K562 (cell line): ENCODE data around the gene PRKAG2. TPM values are rescaled to one million over a fixed set of nuclear protein-coding genes. Genes with fewer than 3 reads are reported as not detected.

ENCODE experiments used
- BRCA1 ChIP-seq, 2 experiments: fragments of 450-650 bp in 1 of 2; sonication (generic) in 1 of 2; formaldehyde crosslinking in 1 of 2; IDR thresholded peaks; 2 replicates each; pipeline versions ENCODE4 v1.5.0 to v1.6.1; 2017 to 2020; ENCODE audit warnings: mild to moderate bottlenecking in 1 of 2, missing genetic modification reagents in 1 of 2
- CTBP1 ChIP-seq: fragments of 450-650 bp; IDR thresholded peaks from 2 replicates; pipeline ENCODE4 v1.6.1; 2016; ENCODE audit warnings: borderline replicate concordance
- E2F3 ChIP-seq: fragments of 250-450 bp; sonication (Bioruptor Pico); IDR thresholded peaks from 2 replicates; pipeline ENCODE4 v1.4.0; 2020; ENCODE audit warnings: mild to moderate bottlenecking
- FOXK1 ChIP-seq: sonication (generic); formaldehyde crosslinking; IDR thresholded peaks from 2 replicates; pipeline ENCODE4 v1.8.0; 2022; ENCODE audit warnings: missing genetic modification reagents, mild to moderate bottlenecking, borderline replicate concordance
- FOXP1 ChIP-seq: sonication (generic); formaldehyde crosslinking; IDR thresholded peaks from 2 replicates; pipeline ENCODE4 v1.8.0; 2022; ENCODE audit warnings: mild to moderate bottlenecking, missing genetic modification reagents
- IRF2 ChIP-seq: sonication (generic); formaldehyde crosslinking; IDR thresholded peaks from 2 replicates; pipeline ENCODE4 v1.8.1; 2022; ENCODE audit warnings: mild to moderate bottlenecking, missing genetic modification reagents
- MTA3 ChIP-seq: fragments of 450-650 bp; formaldehyde crosslinking; IDR thresholded peaks from 2 replicates; pipeline ENCODE4 v1.6.1; 2017; ENCODE audit warnings: mild to moderate bottlenecking, borderline replicate concordance
- MXI1 ChIP-seq: IDR thresholded peaks from 2 replicates; pipeline ENCODE4 v1.6.1; 2011; ENCODE audit warnings: low read depth, mild to moderate bottlenecking, improper control_type of control experiment, low read length
- PCBP1 ChIP-seq: fragments of 200-400 bp; formaldehyde crosslinking; IDR thresholded peaks from 2 replicates; pipeline ENCODE4 v1.6.1; 2018; ENCODE audit warnings: mild to moderate bottlenecking, low read depth, low read length; ENCODE audit not compliant: poor library complexity, severe bottlenecking
- PPARD ChIP-seq: fragments of 250-450 bp; sonication (Bioruptor Pico); IDR thresholded peaks from 2 replicates; pipeline ENCODE4 v1.8.0; 2022; ENCODE audit warnings: inconsistent platforms, mild to moderate bottlenecking, moderate library complexity
- RFX7 ChIP-seq: fragments of 250-450 bp; sonication (Bioruptor Pico); IDR thresholded peaks from 2 replicates; pipeline ENCODE4 v1.5.1; 2021; ENCODE audit warnings: mild to moderate bottlenecking
- TAF1 ChIP-seq: IDR thresholded peaks from 2 replicates; pipeline ENCODE4 v1.6.1; 2011; ENCODE audit warnings: mild to moderate bottlenecking, low read length, moderate library complexity; ENCODE audit not compliant: insufficient read depth, control insufficient read depth, severe bottlenecking; ENCODE audit errors: extremely low read depth
- TRIM28 ChIP-seq: fragments of 450-650 bp; IDR thresholded peaks from 2 replicates; pipeline ENCODE4 v1.6.1; 2017
- ZC3H4 ChIP-seq: sonication (generic); formaldehyde crosslinking; IDR thresholded peaks from 2 replicates; pipeline ENCODE4 v1.9.0; 2021; ENCODE audit warnings: missing genetic modification reagents, borderline replicate concordance
- ZEB2 ChIP-seq: fragments of 450-650 bp; IDR thresholded peaks from 2 replicates; pipeline ENCODE4 v1.6.1; 2016
- ZNF224 ChIP-seq: sonication (generic); formaldehyde crosslinking; IDR thresholded peaks from 2 replicates; pipeline ENCODE4 v1.8.0; 2022; ENCODE audit warnings: mild to moderate bottlenecking, missing genetic modification reagents
- ZNF324 ChIP-seq: fragments of 250-450 bp; sonication (Bioruptor Pico); IDR thresholded peaks from 2 replicates; pipeline ENCODE4 v1.4.0; 2020; ENCODE audit warnings: mild to moderate bottlenecking
- ZNF408 ChIP-seq: fragments of 250-450 bp; sonication (Bioruptor Pico); IDR thresholded peaks from 2 replicates; pipeline ENCODE4 v1.4.0; 2020; ENCODE audit warnings: low read depth, mild to moderate bottlenecking, moderate library complexity
- ZNF561 ChIP-seq: fragments of 450-650 bp; formaldehyde crosslinking; conservative IDR thresholded peaks from 2 replicates; pipeline ENCODE4 v1.4.0; 2020; ENCODE audit warnings: mild to moderate bottlenecking, moderate library complexity
- ZNF717 ChIP-seq: fragments of 250-450 bp; sonication (Bioruptor Pico); IDR thresholded peaks from 2 replicates; pipeline ENCODE4 v1.5.0; 2021
- ZNF77 ChIP-seq: fragments of 250-450 bp; sonication (Bioruptor Pico); IDR thresholded peaks from 2 replicates; pipeline ENCODE4 v1.5.0; 2020
- polyA plus RNA-seq, 8 experiments: library from polyadenylated mRNA; depleted of rRNA in 4 of 8; stranded (reverse) in 5 of 8; unstranded in 3 of 8; fragments of >200 nt; fragmentation: Nextera tagmentation in 2 of 8; fragmentation: Illumina TruSeq in 1 of 8; extraction: Ambion mirVana in 2 of 8; extraction: Trizol in 1 of 8; gene quantifications; 2 replicates each; pipeline versions ENCODE4 v1.2.1 to v1.2.3, GENCODE V29; 2011 to 2014; ENCODE audit warnings: inconsistent platforms in 1 of 8, missing spikeins in 1 of 8
- total RNA-seq, 7 experiments: library from RNA; depleted of rRNA in 6 of 7; stranded (reverse); fragments of >200 nt in 6 of 7; fragmentation: Illumina TruSeq in 2 of 7; extraction: Trizol in 2 of 7; gene quantifications; 2 replicates each; pipeline versions ENCODE4 v1.2.1 to v1.2.3, GENCODE V29; 2011 to 2021; ENCODE audit warnings: low replicate concordance in 1 of 7
- TF ChIP-seq, protein P1 (sequence below): fragments of 450-650 bp; IDR thresholded peaks from 2 replicates; pipeline ENCODE4 v1.6.1; 2017; ENCODE audit warnings: mild to moderate bottlenecking, moderate library complexity
- TF ChIP-seq, protein P2 (sequence below): sonication (generic); formaldehyde crosslinking; IDR thresholded peaks from 2 replicates; pipeline ENCODE4 v1.4.0; 2020; ENCODE audit warnings: mild to moderate bottlenecking, missing genetic modification reagents
- TF ChIP-seq, protein P3 (sequence below): fragments of 200-800 bp; sonication (Bioruptor generic); IDR thresholded peaks from 2 replicates; pipeline ENCODE4 v1.6.1; 2017; ENCODE audit warnings: missing genetic modification characterization, missing compliant biosample characterization

The PRKAG2 gene
- total and polyA plus RNA-seq, 9 of the 15 experiments (the other 6 are each of a cell fraction or from before 2014, with no cell fraction given) = 0.99 to 5.6 (median 3.3) TPM

DNA sequence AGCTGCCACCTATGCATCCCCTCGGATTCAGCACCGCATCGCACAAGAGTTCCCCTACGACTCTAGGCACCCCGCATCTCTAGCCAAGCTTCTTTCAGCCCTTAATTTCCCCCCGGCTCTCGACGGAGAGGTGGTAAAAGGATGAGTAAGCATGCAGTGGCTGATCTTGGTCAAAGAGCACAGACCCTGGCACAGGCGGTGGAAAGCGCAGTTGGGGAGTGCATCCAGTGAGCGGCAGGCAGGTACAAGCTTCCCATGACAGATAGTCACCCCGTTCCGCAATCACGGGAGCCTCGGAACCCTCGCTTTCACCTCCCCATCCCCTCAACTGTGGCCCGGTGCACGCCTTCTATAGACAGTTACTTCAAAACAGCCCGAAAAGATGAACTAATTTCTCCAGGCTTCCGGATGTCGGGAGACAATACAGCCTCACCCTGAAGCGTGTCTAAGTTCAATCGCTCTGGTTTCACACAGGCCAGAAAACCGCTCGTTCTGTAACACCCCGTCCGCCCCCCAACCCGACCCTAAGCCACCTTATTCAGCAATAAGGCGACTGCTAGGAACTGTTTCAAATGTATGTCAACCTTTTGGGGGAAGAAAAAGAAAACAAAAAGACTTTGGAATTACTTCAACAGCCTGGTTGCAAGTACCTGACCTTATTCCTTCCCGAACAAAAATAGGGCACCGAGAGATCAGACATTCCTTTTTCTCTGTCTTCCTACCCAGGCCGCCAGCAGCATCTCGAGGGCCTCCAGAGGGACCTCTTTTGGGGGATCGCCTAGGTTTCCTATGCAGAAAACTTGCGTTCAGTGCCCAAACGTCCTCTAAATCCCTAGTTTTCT, 358.6 kb downstream of the PRKAG2 start (continued):
- TF ChIP-seq, protein P1, sequence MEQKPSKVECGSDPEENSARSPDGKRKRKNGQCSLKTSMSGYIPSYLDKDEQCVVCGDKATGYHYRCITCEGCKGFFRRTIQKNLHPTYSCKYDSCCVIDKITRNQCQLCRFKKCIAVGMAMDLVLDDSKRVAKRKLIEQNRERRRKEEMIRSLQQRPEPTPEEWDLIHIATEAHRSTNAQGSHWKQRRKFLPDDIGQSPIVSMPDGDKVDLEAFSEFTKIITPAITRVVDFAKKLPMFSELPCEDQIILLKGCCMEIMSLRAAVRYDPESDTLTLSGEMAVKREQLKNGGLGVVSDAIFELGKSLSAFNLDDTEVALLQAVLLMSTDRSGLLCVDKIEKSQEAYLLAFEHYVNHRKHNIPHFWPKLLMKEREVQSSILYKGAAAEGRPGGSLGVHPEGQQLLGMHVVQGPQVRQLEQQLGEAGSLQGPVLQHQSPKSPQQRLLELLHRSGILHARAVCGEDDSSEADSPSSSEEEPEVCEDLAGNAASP = no peak
- TF ChIP-seq ZNF77 (CRISPR knock-in tag) = no peak
- TF ChIP-seq, protein P2, sequence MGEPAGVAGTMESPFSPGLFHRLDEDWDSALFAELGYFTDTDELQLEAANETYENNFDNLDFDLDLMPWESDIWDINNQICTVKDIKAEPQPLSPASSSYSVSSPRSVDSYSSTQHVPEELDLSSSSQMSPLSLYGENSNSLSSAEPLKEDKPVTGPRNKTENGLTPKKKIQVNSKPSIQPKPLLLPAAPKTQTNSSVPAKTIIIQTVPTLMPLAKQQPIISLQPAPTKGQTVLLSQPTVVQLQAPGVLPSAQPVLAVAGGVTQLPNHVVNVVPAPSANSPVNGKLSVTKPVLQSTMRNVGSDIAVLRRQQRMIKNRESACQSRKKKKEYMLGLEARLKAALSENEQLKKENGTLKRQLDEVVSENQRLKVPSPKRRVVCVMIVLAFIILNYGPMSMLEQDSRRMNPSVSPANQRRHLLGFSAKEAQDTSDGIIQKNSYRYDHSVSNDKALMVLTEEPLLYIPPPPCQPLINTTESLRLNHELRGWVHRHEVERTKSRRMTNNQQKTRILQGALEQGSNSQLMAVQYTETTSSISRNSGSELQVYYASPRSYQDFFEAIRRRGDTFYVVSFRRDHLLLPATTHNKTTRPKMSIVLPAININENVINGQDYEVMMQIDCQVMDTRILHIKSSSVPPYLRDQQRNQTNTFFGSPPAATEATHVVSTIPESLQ (CRISPR knock-in tag) = peak; percentile 70; the same call in 1 of the 2 replicates
- TF ChIP-seq FOXK1 = 0 out of 2 replicates have a peak, but pooled peaks have one; percentile 31
- TF ChIP-seq, protein P3, sequence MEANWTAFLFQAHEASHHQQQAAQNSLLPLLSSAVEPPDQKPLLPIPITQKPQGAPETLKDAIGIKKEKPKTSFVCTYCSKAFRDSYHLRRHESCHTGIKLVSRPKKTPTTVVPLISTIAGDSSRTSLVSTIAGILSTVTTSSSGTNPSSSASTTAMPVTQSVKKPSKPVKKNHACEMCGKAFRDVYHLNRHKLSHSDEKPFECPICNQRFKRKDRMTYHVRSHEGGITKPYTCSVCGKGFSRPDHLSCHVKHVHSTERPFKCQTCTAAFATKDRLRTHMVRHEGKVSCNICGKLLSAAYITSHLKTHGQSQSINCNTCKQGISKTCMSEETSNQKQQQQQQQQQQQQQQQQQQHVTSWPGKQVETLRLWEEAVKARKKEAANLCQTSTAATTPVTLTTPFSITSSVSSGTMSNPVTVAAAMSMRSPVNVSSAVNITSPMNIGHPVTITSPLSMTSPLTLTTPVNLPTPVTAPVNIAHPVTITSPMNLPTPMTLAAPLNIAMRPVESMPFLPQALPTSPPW (CRISPR knock-in tag) = no peak
- 0 out of 2 replicates have a peak, but pooled peaks have one; percentile 20 for TF ChIP-seq MXI1
- no peak for TF ChIP-seq PCBP1
- TF ChIP-seq RFX7 (CRISPR knock-in tag) = no peak
- no peak for TF ChIP-seq ZNF561 (CRISPR knock-in tag)
- no peak for TF ChIP-seq ZNF717
- TF ChIP-seq ZNF324 (CRISPR knock-in tag) = no peak
- no peak for TF ChIP-seq BRCA1 (IDR thresholded peaks at IDR 0.05)
- TF ChIP-seq BRCA1 (CRISPR knock-in tag; IDR thresholded peaks at IDR 0.05) = no peak
- TF ChIP-seq CTBP1 = peak; percentile 68
- TF ChIP-seq ZNF408 (CRISPR knock-in tag) = no peak
- 0 out of 2 replicates have a peak, but pooled peaks have one; percentile 23 for TF ChIP-seq ZNF224 (CRISPR knock-in tag)
- peak; percentile 55; the same call in 1 of the 2 replicates for TF ChIP-seq TRIM28
- no peak for TF ChIP-seq FOXP1
- TF ChIP-seq IRF2 (CRISPR knock-in tag) = no peak
- TF ChIP-seq PPARD = no peak
- TF ChIP-seq ZEB2 = 0 out of 2 replicates have a peak, but pooled peaks have one; percentile 32
- 0 out of 2 replicates have a peak, but pooled peaks have one; percentile 65 for TF ChIP-seq E2F3 (CRISPR knock-in tag)
- TF ChIP-seq ZC3H4 (CRISPR knock-in tag) = 0 out of 2 replicates have a peak, but pooled peaks have one; percentile 11
- peak; percentile 48; the same call in 1 of the 2 replicates for TF ChIP-seq MTA3
- TF ChIP-seq TAF1 = peak; percentile 25
